ENCODE results near the gene PALLD. TPM values are rescaled to one million over a fixed set of nuclear protein-coding genes. Genes with fewer than 3 reads are reported as not detected.

Gene PALLD
- total and polyA plus RNA-seq, 2 donors (not counting 3 experiments of a cell fraction or from before 2014, with no cell fraction given) = 13.4 to 48.2 TPM

- no peaks in the 10 kb centered on the region for H3K27me3 ChIP-seq (ENCODE audit: control insufficient read depth in 2 of 2, insufficient read depth in 2 of 2, low read length in 2 of 2)
- H3K36me3 ChIP-seq (ENCODE audit: control insufficient read depth in 2 of 2, extremely low read depth in 1 of 2, insufficient read depth in 2 of 2, low read length in 2 of 2) = peaks cover 0 to 2% of the 10 kb centered on the region in 2 experiments
- H3K4me2 ChIP-seq (ENCODE audit: insufficient read depth, low read length) = no peak overlapping the region
- no peak overlapping the region for H2AFZ ChIP-seq (ENCODE audit: low read depth, low read length)
- no peaks in the 10 kb centered on the region for H3K9me3 ChIP-seq (replicated peaks; ENCODE audit: control insufficient read depth, insufficient read depth, low read length)
- intact Hi-C loops (cut with micrococcal nuclease) = no loop called here
- TF ChIP-seq, protein P1, sequence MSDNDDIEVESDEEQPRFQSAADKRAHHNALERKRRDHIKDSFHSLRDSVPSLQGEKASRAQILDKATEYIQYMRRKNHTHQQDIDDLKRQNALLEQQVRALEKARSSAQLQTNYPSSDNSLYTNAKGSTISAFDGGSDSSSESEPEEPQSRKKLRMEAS (IDR thresholded peaks at IDR 0.05; ENCODE audit: insufficient read depth, insufficient read length) = no peak
- TF ChIP-seq EZH2 (IDR thresholded peaks at IDR 0.05; ENCODE audit: borderline replicate concordance, low read depth, low read length, severe bottlenecking) (no peak), JUN (IDR thresholded peaks at IDR 0.05; ENCODE audit: borderline replicate concordance, insufficient read depth, insufficient read length, low read depth) (no peak), FOS (IDR thresholded peaks at IDR 0.05; ENCODE audit: borderline replicate concordance, insufficient read depth, low read length) (no peak), POLR2A (IDR thresholded peaks at IDR 0.05; ENCODE audit: low read depth, low read length) (no peak), POLR2AphosphoS5 (IDR thresholded peaks at IDR 0.05; ENCODE audit: insufficient read depth, low read depth, low read length) (no peak), GATA2 (IDR thresholded peaks at IDR 0.05; ENCODE audit: insufficient read depth, insufficient read length, low read depth, low read length) (no peak), MYC (IDR thresholded peaks at IDR 0.05; ENCODE audit: low read depth, low read length) (no peak)
- TF ChIP-seq, protein P2, sequence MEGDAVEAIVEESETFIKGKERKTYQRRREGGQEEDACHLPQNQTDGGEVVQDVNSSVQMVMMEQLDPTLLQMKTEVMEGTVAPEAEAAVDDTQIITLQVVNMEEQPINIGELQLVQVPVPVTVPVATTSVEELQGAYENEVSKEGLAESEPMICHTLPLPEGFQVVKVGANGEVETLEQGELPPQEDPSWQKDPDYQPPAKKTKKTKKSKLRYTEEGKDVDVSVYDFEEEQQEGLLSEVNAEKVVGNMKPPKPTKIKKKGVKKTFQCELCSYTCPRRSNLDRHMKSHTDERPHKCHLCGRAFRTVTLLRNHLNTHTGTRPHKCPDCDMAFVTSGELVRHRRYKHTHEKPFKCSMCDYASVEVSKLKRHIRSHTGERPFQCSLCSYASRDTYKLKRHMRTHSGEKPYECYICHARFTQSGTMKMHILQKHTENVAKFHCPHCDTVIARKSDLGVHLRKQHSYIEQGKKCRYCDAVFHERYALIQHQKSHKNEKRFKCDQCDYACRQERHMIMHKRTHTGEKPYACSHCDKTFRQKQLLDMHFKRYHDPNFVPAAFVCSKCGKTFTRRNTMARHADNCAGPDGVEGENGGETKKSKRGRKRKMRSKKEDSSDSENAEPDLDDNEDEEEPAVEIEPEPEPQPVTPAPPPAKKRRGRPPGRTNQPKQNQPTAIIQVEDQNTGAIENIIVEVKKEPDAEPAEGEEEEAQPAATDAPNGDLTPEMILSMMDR (IDR thresholded peaks at IDR 0.05; ENCODE audit: extremely low read depth in 1 of 2, insufficient read depth in 1 of 2, low read depth in 1 of 2, low read length in 2 of 2) = no peak
- H3K9ac ChIP-seq (replicated peaks; ENCODE audit: extremely low read depth, insufficient read depth, low read length) = no peak overlapping the region
- H3K9me1 ChIP-seq (replicated peaks; ENCODE audit: control insufficient read depth, extremely low read depth, insufficient read depth, low read length) = no peaks in the 10 kb centered on the region
- no peak for DNase-seq (ENCODE audit: low read depth, low spot score)
- no peak overlapping the region for H3K4me3 ChIP-seq (replicated peaks in 1 of 3; ENCODE audit: insufficient read depth in 1 of 3, low read depth in 1 of 3, low read length in 3 of 3)
- CTCF ChIA-PET = no interaction called here
- BruUV-seq (replicated peaks) = no TSS peak
- POLR2A ChIA-PET = no interaction called here
- peaks cover 7% of the 10 kb centered on the region for H3K4me1 ChIP-seq (ENCODE audit: control insufficient read depth, extremely low read depth, insufficient read depth, low read length)
- FAIRE-seq = no peak
- no peaks in the 10 kb centered on the region for H4K20me1 ChIP-seq (replicated peaks; ENCODE audit: control insufficient read depth, extremely low read depth, insufficient read depth, low read length)
- H3K27ac ChIP-seq (ENCODE audit: insufficient read depth, low read depth, low read length) = no peak overlapping the region
- dilution Hi-C loops (cut with MboI; ENCODE audit: extremely low pct_ligation_motif_present, low sequenced_read_pairs) = no loop called here
- H3K79me2 ChIP-seq (ENCODE audit: control insufficient read depth, insufficient read depth, low read length) = no peaks in the 10 kb centered on the region
Measured at GRCh38 chr4:168874083-168874482, 377.2 kb downstream of the PALLD start.

Measured in endothelial cell of umbilical vein (primary cell).